Measurements from ENCODE around the gene TMEM121.
A peak's percentile ranks its signal among the peaks of the same experiment; 100 is the strongest.

Gene TMEM121

GRCh38 chr14:105532735-105533141 lies 6.4 kb downstream of the TMEM121 start:
- H3K4me3 Mint-ChIP-seq = no peak overlapping the region
- no peaks in the 10 kb centered on the region for H3K4me1 Mint-ChIP-seq
- H3K27me3 Mint-ChIP-seq (ENCODE audit: low read depth, poor library complexity) = peaks cover 39% of the 10 kb centered on the region
- DNase-seq = peak; percentile 46
- no peaks in the 10 kb centered on the region for H3K36me3 Mint-ChIP-seq (ENCODE audit: low read depth)
- TF ChIP-seq CTCF (IDR thresholded peaks at IDR 0.05) = peak; percentile 11
- no peak overlapping the region for H3K27ac Mint-ChIP-seq
- peaks cover 7% of the 10 kb centered on the region for H3K9me3 Mint-ChIP-seq

GRCh38 chr14:105533391-105533790 lies 7.0 kb downstream of the TMEM121 start:
- no peak for TF ChIP-seq CTCF (IDR thresholded peaks at IDR 0.05)
- Mint-ChIP-seq H3K4me1 (no peaks in the 10 kb centered on the region), H3K36me3 (ENCODE audit: low read depth) (no peaks in the 10 kb centered on the region), H3K27me3 (ENCODE audit: low read depth, poor library complexity) (peaks cover 39% of the 10 kb centered on the region), H3K4me3 (no peak overlapping the region), H3K9me3 (peaks cover 7% of the 10 kb centered on the region), H3K27ac (no peak overlapping the region)
- DNase-seq = no peak

GRCh38 chr14:105533811-105534498 lies 7.6 kb downstream of the TMEM121 start:
- TF ChIP-seq CTCF (IDR thresholded peaks at IDR 0.05) = no peak
- peaks cover 43% of the 10 kb centered on the region for H3K27me3 Mint-ChIP-seq (ENCODE audit: low read depth, poor library complexity)
- H3K4me1 Mint-ChIP-seq = no peaks in the 10 kb centered on the region
- no peaks in the 10 kb centered on the region for H3K36me3 Mint-ChIP-seq (ENCODE audit: low read depth)
- DNase-seq = no peak
- peaks cover 11% of the 10 kb centered on the region for H3K9me3 Mint-ChIP-seq
- H3K4me3 Mint-ChIP-seq = no peak overlapping the region
- H3K27ac Mint-ChIP-seq = no peak overlapping the region

- no peak overlapping the region for H3K27ac Mint-ChIP-seq
- no peak for TF ChIP-seq CTCF (IDR thresholded peaks at IDR 0.05)
- H3K27me3 Mint-ChIP-seq (ENCODE audit: low read depth, poor library complexity) = peaks cover 43% of the 10 kb centered on the region
- DNase-seq = no peak
- no peaks in the 10 kb centered on the region for H3K36me3 Mint-ChIP-seq (ENCODE audit: low read depth)
- H3K4me1 Mint-ChIP-seq = no peaks in the 10 kb centered on the region
- no peak overlapping the region for H3K4me3 Mint-ChIP-seq
- H3K9me3 Mint-ChIP-seq = peaks cover 15% of the 10 kb centered on the region
Measured at GRCh38 chr14:105534586-105534985, 8.2 kb downstream of the TMEM121 start.

GRCh38 chr14:105536051-105536450 lies 9.7 kb downstream of the TMEM121 start:
- no peaks in the 10 kb centered on the region for H3K4me1 Mint-ChIP-seq
- no peak for TF ChIP-seq CTCF (IDR thresholded peaks at IDR 0.05)
- no peak overlapping the region for H3K27ac Mint-ChIP-seq
- no peaks in the 10 kb centered on the region for H3K36me3 Mint-ChIP-seq (ENCODE audit: low read depth)
- peaks cover 39% of the 10 kb centered on the region for H3K27me3 Mint-ChIP-seq (ENCODE audit: low read depth, poor library complexity)
- peaks cover 21% of the 10 kb centered on the region for H3K9me3 Mint-ChIP-seq
- no peak overlapping the region for H3K4me3 Mint-ChIP-seq
- no peak for DNase-seq

Measured in nephron progenitor cell (in vitro differentiated cells).